Measurements from ENCODE around the gene PTGER3. TPM values are rescaled to one million over a fixed set of nuclear protein-coding genes. Genes with fewer than 3 reads are reported as not detected.
"Not testable (repeated sequence)": the region's sequence is repeated elsewhere in the genome, so short reads cannot be mapped to it uniquely, and the experiment has no call there.

The PTGER3 gene
- total RNA-seq, 4 donors from 2014 or later = 5.8 to 20.7 (median 14.5) TPM

- no peak for ATAC-seq
- H3K4me3 ChIP-seq = no peak overlapping the region
- no peaks in the 10 kb centered on the region for H3K36me3 ChIP-seq
- 68 to 79% methylated on average over 2 of the region's 2 CpGs for WGBS, 2 donors (ENCODE audit: low coverage in 1 of 2)
- TF ChIP-seq POLR2AphosphoS5 (IDR thresholded peaks at IDR 0.05) (no peak), CTCF (IDR thresholded peaks at IDR 0.05) (no peak), EP300 (IDR thresholded peaks at IDR 0.05) (no peak), POLR2A (IDR thresholded peaks at IDR 0.05) (no peak)
- H3K4me1 ChIP-seq = no peaks in the 10 kb centered on the region
- no peaks in the 10 kb centered on the region for H3K27me3 ChIP-seq
- H3K9me3 ChIP-seq = no peaks in the 10 kb centered on the region
- H3K27ac ChIP-seq = no peak overlapping the region
Measured at GRCh38 chr1:70987497-70987896, 60.1 kb downstream of the PTGER3 start.

- H3K36me3 ChIP-seq, H3K27me3 ChIP-seq, H3K4me3 ChIP-seq, H3K4me1 ChIP-seq, H3K9me3 ChIP-seq, H3K27ac ChIP-seq, ATAC-seq: not testable (repeated sequence)
- 89 to 98% methylated on average over 5 of the region's 5 CpGs for WGBS, 2 donors (ENCODE audit: low coverage in 1 of 2)
Measured at GRCh38 chr1:70985776-70986225, 61.8 kb downstream of the PTGER3 start.

GRCh38 chr1:70985278-70985677 is 62.3 kb downstream of the PTGER3 start:
- not testable (repeated sequence) for H3K9me3 ChIP-seq, ATAC-seq, H3K27me3 ChIP-seq, H3K4me1 ChIP-seq, H3K36me3 ChIP-seq, H3K4me3 ChIP-seq, H3K27ac ChIP-seq
- WGBS, 2 donors (ENCODE audit: low coverage in 1 of 2) = 86 to 100% methylated on average over 2 of the region's 2 CpGs

- 100% methylated on average over 1 of the region's 1 CpG; no CpG with 5 or more reads in 1 of the 2 donors for WGBS, 2 donors (ENCODE audit: low coverage in 1 of 2)
- no peak overlapping the region for H3K4me3 ChIP-seq
- no peaks in the 10 kb centered on the region for H3K36me3 ChIP-seq
- H3K27ac ChIP-seq = no peak overlapping the region
- no peaks in the 10 kb centered on the region for H3K4me1 ChIP-seq
- ATAC-seq = no peak
- no peaks in the 10 kb centered on the region for H3K9me3 ChIP-seq
- H3K27me3 ChIP-seq = no peaks in the 10 kb centered on the region
- TF ChIP-seq CTCF (IDR thresholded peaks at IDR 0.05) (no peak), EP300 (IDR thresholded peaks at IDR 0.05) (no peak), POLR2AphosphoS5 (IDR thresholded peaks at IDR 0.05) (no peak), POLR2A (IDR thresholded peaks at IDR 0.05) (no peak)
Measured at GRCh38 chr1:70980361-70980760, 67.3 kb downstream of the PTGER3 start.

GRCh38 chr1:70979881-70980280 is 67.7 kb downstream of the PTGER3 start:
- no peak for ATAC-seq
- 86 to 96% methylated on average over 1 to 2 of the region's 2 CpGs for WGBS, 2 donors (ENCODE audit: low coverage in 1 of 2)
- no peaks in the 10 kb centered on the region for H3K36me3 ChIP-seq
- H3K27me3 ChIP-seq = no peaks in the 10 kb centered on the region
- no peaks in the 10 kb centered on the region for H3K9me3 ChIP-seq
- H3K27ac ChIP-seq = no peak overlapping the region
- TF ChIP-seq CTCF (IDR thresholded peaks at IDR 0.05) = no peak
- no peak for TF ChIP-seq EP300 (IDR thresholded peaks at IDR 0.05)
- TF ChIP-seq POLR2AphosphoS5 (IDR thresholded peaks at IDR 0.05) = no peak
- no peak for TF ChIP-seq POLR2A (IDR thresholded peaks at IDR 0.05)
- no peaks in the 10 kb centered on the region for H3K4me1 ChIP-seq
- no peak overlapping the region for H3K4me3 ChIP-seq

- no peak for TF ChIP-seq EP300 (IDR thresholded peaks at IDR 0.05)
- TF ChIP-seq POLR2AphosphoS5 (IDR thresholded peaks at IDR 0.05) = no peak
- no peak for TF ChIP-seq CTCF (IDR thresholded peaks at IDR 0.05)
- TF ChIP-seq POLR2A (IDR thresholded peaks at IDR 0.05) = no peak
- H3K9me3 ChIP-seq = no peaks in the 10 kb centered on the region
- 37 to 70% methylated on average over 4 of the region's 4 CpGs for WGBS, 2 donors (ENCODE audit: low coverage in 1 of 2)
- no peak for ATAC-seq
- H3K4me3 ChIP-seq = no peak overlapping the region
- no peak overlapping the region for H3K27ac ChIP-seq
- no peaks in the 10 kb centered on the region for H3K4me1 ChIP-seq
- H3K36me3 ChIP-seq = no peaks in the 10 kb centered on the region
- H3K27me3 ChIP-seq = no peaks in the 10 kb centered on the region
Measured at GRCh38 chr1:70979313-70979712, 68.3 kb downstream of the PTGER3 start.

Measured in gastroesophageal sphincter (tissue), 4 donors.